NCI-H524 (cell line): ENCODE data around the gene LRRC71.

ENCODE experiments used
- DNase-seq, 2 experiments: peaks; one replicate each; lab custom pipeline; 2025; lab: John Stamatoyannopoulos, UW

Gene LRRC71

DNA sequence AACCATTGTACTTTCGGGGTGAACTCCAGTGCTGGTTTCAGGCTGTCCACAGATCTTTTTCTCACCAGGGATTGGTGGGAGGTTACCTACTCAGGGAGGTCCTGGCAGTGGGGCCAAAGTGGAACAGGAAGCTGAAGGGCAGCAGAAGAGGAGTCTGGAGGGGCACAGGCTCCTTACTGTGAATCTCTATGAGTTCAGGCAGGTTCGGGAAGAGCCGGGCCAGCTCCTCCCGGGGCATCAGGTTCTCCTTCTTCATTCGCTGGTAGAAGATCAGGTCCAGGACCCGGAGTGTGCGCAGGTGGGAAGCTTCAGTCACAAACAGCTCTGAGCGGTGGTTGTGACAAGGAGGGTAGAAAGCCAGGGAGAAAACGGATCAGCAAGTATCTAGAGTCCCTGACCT, 26.7 kb downstream of the LRRC71 start:
- DNase-seq, result no peak

DNA sequence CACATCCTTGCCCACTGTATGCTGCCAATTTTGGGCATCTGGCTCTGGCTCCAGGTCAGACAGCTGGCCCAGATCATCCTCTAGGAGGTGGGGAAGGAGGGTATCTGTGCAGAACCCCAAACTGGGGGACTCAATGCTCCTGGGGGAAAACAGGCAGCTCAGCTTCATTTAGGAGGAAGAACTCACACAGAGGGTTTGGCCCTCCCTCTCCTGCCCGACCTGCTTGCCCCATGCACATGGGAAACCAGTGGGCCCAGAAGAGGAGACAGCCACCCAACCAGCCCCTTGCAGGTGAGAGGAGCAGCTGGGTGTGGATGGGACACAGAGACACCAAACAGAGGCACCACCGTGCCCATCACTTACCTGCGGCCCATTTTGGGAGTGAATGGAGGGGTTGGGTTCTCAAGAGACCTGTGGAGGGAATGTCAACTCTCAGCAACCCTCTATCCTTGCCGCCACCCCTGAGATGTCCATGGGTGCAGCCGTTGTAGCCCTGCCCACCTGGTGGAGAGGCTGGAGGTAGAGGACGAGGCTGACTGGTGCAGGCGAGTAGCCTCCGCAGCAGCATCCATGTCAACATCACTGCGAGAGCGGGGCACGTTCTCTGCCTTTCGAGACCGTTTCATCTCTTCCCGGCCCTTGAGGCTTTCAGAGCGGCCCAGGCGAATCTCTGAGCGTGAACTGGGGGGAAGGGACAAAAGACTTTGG, 27.5 kb downstream of the LRRC71 start:
- DNase-seq, result no peak

DNA sequence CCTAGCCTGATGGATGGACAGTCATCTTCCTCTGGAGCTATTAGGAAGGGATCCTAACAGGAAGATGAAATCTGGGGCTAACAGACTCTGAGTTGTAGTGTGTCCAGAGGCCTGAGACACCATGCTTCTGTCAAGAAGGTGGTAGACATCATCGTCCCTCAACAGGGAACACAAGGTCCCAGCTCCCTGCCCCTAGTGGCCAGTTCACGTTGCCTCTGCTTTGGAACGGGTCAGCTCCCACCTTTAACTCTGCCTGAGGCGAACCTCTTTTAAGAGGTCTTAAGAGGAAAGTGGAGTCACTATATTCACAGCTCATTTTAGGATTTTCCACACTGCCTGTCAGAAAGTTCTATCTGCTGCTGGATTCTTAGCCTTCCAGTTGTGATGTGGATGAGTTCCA, 28.3 kb downstream of the LRRC71 start:
- DNase-seq, result no peak

DNA sequence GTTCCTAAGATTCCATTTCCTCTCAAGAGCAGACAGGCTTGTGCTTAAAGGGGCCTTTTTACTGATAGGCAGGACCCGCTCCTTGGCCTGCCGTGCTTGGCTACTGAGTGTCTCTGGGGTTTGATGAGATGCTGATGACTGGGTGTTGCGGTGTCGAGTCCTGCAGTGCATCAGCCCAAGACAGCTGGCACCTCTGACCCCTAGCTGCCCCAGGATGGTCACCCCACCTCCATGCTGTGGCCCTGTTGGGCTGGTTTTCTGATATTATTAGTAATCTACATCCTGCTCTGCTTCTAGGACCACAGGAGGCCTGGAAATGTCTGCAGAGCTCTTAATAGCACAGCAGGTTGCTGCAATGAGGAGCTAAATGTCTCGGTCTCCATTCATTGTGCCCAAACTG, 28.7 kb downstream of the LRRC71 start:
- DNase-seq, result no peak

- no peak for DNase-seq
Observed at GRCh38 chr1:156951371-156951770, 30.9 kb downstream of the LRRC71 start.

DNA sequence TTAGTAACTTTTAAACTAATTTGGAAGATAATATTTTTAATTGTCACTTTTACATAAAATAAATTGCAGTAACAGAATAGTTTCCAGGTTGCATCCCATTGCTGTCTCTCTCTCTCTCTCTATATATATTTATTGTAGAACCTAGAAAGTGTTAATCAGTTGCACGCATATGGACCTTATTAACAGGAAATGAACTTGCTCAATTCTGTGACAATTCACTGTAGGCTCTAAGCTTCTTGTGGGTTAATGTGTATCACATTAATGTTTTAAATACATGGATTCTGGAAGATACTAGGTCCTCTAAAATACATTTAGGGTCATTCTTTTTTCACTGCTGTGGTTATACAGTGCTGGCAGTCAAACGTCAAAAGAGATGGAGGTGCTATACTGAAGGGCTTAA, 33.1 kb downstream of the LRRC71 start:
- DNase-seq, result no peak

DNA sequence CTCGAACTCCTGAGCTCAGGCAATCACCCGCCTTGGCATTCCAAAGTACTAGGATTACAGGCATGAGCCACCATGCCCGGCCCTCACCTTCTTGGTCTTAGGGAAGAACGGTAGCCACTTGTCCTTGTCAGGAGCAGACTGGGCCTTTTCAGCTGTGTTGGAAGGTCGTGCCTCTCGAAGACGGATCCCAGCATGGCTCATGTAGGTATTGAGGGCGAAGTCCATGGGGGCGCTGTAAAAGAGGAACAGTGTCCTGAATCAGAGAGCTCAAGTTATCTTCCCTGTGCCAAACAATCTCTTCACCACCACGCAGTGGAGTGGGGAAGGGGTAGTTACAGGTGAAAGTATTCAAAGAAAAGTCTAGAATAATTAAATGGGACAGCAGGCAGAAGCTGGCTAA, 35.9 kb downstream of the LRRC71 start:
- no peak for DNase-seq

- DNase-seq, result no peak
Observed at GRCh38 chr1:156957634-156958033, 37.2 kb downstream of the LRRC71 start.

DNA sequence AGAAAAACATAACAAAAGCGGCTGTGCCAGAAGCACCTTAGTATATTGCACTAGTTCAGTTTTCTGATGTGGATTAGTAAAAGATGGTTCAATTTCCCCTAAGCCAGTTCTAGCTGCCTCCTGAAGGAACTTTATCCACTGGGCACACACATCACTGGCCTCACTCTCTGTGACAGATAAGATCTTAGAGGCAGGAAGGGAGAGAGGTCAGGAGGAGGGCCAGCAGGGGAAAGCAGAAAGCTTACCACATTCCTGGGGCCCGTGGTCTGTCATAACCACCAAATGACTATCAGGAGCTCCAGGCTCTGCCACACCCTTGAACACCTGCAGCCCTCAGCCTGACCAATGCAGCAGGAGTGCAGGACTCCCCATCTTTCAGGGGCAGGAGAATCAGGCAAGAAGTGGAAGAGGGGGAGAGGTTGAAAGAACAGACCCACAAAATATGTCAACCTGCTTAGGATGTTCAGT, 37.8 kb downstream of the LRRC71 start:
- DNase-seq, result no peak

GRCh38 chr1:156959414-156959813, 39.0 kb downstream of the LRRC71 start:
- DNase-seq, result peak in 1 of 2 experiments; percentile 24

DNA sequence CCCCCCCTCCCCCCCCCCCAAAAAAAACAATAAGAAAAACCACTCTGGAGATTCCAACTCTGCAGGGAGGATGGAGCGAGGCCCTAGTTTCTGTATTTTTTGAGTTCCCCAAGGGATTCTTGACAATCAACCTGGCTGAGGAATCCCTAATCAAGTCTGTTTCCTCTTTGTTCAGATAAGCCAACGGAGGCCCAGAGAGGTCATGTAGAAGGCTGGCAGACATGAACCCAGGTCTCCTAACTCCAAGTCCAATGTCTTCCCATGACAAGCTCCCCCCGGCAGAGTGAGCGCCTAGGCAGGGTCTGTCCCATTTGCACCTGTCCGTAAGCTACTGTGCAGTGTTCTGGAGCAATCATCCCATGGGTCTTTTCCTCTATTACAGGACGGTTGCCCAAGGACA, 39.5 kb downstream of the LRRC71 start:
- no peak for DNase-seq

DNA sequence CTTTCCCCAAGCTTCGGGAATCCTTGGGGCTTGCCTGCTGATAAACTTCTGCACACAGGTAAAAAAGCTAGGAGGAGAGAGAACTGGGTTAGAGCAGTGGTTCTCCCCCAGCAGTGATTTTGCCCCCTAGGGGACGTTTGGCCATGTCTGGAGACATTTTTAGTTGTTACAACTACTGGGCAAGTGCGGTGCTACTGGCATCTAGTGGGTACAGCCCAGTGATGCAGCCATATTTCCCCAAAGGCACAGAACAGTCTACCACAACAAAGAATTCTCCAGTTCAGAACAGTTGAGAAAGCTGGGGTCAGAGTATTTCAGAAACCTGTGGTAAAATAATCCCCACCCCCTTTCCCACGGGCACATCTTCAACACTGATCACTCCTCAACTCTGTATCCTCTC, 41.3 kb downstream of the LRRC71 start:
- DNase-seq, result peak; percentile 40 to 62

- no peak for DNase-seq
Observed at GRCh38 chr1:156963621-156964020, 43.2 kb downstream of the LRRC71 start.

DNA sequence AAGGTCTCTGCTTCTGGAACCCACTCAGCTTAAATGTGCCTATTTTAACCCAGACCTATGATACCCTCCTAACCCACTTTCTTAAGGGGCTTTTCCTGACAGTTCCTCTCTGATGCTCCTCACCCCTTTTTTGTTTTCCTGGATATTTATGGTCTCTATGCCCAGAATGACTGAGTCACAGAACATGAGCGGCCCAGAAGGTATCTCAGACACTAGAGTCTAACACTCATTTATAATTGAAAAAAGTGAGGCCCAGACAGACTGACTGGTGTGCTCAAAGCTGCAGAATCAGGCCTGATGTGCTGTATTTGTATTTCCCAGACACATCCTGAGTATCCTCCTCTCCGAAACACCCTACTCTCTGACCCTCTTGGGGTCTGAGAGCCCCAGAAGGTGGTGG, 44.0 kb downstream of the LRRC71 start:
- no peak for DNase-seq

DNA sequence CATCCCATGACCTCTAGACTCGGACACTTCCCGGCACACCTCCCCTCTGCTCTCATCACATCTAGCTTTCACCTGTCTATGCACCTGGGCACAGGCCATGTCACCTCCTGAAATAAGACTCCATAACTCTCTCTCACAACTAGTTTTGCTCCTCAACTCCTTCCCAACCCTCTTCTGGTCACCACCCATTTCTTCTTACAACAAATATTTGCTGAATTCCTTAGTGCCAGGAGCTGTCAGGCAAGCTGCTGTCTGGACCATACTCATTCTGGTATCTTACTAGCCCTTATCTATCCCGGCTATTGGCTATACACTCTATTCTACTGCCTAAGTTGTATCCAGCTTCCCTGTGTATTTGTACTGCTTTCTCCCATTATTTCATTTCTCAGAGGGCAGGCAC, 49.1 kb downstream of the LRRC71 start:
- DNase-seq, result no peak

GRCh38 chr1:156970017-156970416, 49.6 kb downstream of the LRRC71 start:
- DNase-seq, result no peak

DNA sequence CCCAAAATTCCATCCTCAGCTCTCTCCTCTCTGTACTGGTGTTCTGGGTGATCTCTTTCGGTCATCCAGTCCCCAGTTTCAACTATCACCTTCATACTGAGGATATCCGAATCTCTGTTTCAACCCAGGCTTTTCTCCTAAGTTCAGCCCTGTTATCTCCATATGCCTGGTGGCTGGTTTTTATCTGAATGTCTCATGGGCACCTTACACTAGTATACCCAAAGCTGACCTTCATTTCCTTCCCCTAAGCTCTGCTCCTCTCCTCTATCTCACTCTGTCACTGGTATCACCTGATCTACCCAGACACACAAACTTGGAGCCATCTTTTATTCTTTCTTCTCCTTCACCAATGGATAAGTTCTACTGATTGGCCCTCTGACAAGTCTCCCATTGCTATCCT, 53.0 kb downstream of the LRRC71 start:
- no peak for DNase-seq

DNA sequence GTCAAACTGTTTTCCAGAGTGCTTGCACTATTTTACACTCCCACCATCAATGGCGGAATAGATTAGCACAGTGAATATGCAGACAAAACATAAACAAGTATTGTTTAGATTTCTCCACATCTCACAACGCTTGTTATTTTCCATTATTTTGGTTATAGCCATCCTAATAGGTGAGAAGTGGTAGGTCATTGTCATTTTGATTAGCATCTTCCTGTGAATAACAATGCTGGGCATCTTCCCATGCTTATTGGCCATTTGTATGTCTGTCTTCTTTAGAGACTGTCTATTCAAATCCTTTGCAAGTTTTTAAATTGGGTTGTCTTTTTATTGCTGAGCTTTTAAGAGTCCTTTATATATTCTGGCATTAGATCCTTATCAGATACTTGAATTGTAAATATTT, 54.7 kb downstream of the LRRC71 start:
- DNase-seq, result no peak

DNA sequence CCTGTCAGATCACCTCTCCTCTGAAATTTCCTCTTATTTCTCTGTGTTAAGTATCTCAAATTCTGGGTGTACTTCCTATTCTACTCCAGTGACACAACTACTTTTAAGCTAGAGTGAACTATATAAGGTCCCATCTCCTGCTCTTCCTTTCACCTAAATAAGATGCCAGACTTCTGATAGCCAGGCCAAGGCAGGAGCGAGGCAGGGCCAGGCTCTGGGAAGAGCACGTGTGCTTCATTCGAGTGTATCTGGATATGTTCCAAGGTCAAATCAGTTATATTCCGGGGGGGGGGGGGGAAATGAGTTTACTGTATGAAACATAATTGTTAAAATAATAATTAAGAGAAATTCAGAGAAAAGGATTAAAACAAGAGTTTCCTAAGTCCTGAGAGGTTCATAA, 60.1 kb downstream of the LRRC71 start:
- DNase-seq, result no peak
